Effector memory CD8-positive, alpha-beta T cell (primary cell): Measurements from ENCODE around the gene SLC7A11.

Experiments used
- ATAC-seq: fragments of 150-1000 bp; cut with Tn5 transposase; replicated peaks from 2 replicates; pipeline ENCODE4 v1.10.0; 2021; ENCODE audit warnings: mild to moderate bottlenecking, moderate library complexity
- DNase-seq, 3 experiments: peaks; one replicate each; pipeline ENCODE4 v3.0.0; 2021
- H3K27ac Mint-ChIP-seq, 2 donors: one replicate each; pipeline ENCODE4 v1.8.0; 2022; ENCODE audit warnings: mild to moderate bottlenecking in 2 of 2, mixed read lengths in 2 of 2, moderate library complexity in 2 of 2
- H3K27me3 Mint-ChIP-seq, 2 donors: one replicate each; pipeline ENCODE4 v1.8.0; 2022; ENCODE audit warnings: mixed read lengths in 2 of 2
- H3K36me3 Mint-ChIP-seq: one replicate; pipeline ENCODE4 v1.8.0; 2022; ENCODE audit warnings: mild to moderate bottlenecking, moderate library complexity, mixed read lengths; ENCODE audit not compliant: insufficient read depth
- H3K4me1 Mint-ChIP-seq, 2 donors: one replicate each; pipeline ENCODE4 v1.8.0; 2022; ENCODE audit warnings: low read depth in 2 of 2, mixed read lengths in 2 of 2
- H3K4me3 Mint-ChIP-seq, 2 donors: one replicate each; pipeline ENCODE4 v1.8.0; 2022; ENCODE audit warnings: mild to moderate bottlenecking in 2 of 2, mixed read lengths in 2 of 2, moderate library complexity in 2 of 2
- H3K9me3 Mint-ChIP-seq, 2 donors: one replicate each; pipeline ENCODE4 v1.8.0; 2022; ENCODE audit warnings: mixed read lengths in 2 of 2

Gene SLC7A11

GRCh38 chr4:138188406-138189084 is 53.6 kb downstream of the SLC7A11 start:
- Mint-ChIP-seq H3K36me3 (no peaks in the 10 kb centered on the region), H3K4me3 (no peak overlapping the region), H3K4me1 (no peaks in the 10 kb centered on the region), H3K9me3 (peaks cover 0 to 5% of the 10 kb centered on the region in 2 donors), H3K27ac (no peak overlapping the region), H3K27me3 (no peaks in the 10 kb centered on the region)
- DNase-seq (no peak), ATAC-seq (no peak)

- H3K36me3 Mint-ChIP-seq, result peaks cover 3% of the 10 kb centered on the region
- peaks cover 0 to 4% of the 10 kb centered on the region in 2 donors for H3K9me3 Mint-ChIP-seq
- H3K27me3 Mint-ChIP-seq, result no peaks in the 10 kb centered on the region
- no peaks in the 10 kb centered on the region for H3K4me1 Mint-ChIP-seq
- no peak overlapping the region for H3K27ac Mint-ChIP-seq
- ATAC-seq (no peak), DNase-seq (no peak)
- no peak overlapping the region for H3K4me3 Mint-ChIP-seq
Observed at GRCh38 chr4:138185859-138186645, 56.1 kb downstream of the SLC7A11 start.

- no peak overlapping the region for H3K27ac Mint-ChIP-seq
- peaks cover 0 to 9% of the 10 kb centered on the region in 2 donors for H3K9me3 Mint-ChIP-seq
- no peak for DNase-seq
- no peak overlapping the region for H3K4me3 Mint-ChIP-seq
- H3K36me3 Mint-ChIP-seq, result peaks cover 3% of the 10 kb centered on the region
- no peaks in the 10 kb centered on the region for H3K4me1 Mint-ChIP-seq
- no peaks in the 10 kb centered on the region for H3K27me3 Mint-ChIP-seq
- no peak for ATAC-seq
Observed at GRCh38 chr4:138184886-138185285, 57.3 kb downstream of the SLC7A11 start.

GRCh38 chr4:138182838-138183426 is 59.2 kb downstream of the SLC7A11 start:
- no peak overlapping the region for H3K4me3 Mint-ChIP-seq
- peaks cover 3% of the 10 kb centered on the region for H3K36me3 Mint-ChIP-seq
- DNase-seq (no peak), ATAC-seq (no peak)
- no peak overlapping the region for H3K27ac Mint-ChIP-seq
- peaks cover 0 to 11% of the 10 kb centered on the region in 2 donors for H3K9me3 Mint-ChIP-seq
- H3K27me3 Mint-ChIP-seq, result no peaks in the 10 kb centered on the region
- H3K4me1 Mint-ChIP-seq, result no peaks in the 10 kb centered on the region

GRCh38 chr4:138181287-138181686 is 60.9 kb downstream of the SLC7A11 start:
- H3K9me3 Mint-ChIP-seq, result peaks cover 0 to 13% of the 10 kb centered on the region in 2 donors
- H3K27me3 Mint-ChIP-seq, result no peaks in the 10 kb centered on the region
- no peaks in the 10 kb centered on the region for H3K4me1 Mint-ChIP-seq
- ATAC-seq, result no peak
- no peak overlapping the region for H3K4me3 Mint-ChIP-seq
- no peak for DNase-seq
- no peak overlapping the region for H3K27ac Mint-ChIP-seq
- H3K36me3 Mint-ChIP-seq, result peaks cover 3% of the 10 kb centered on the region

- ATAC-seq (no peak), DNase-seq (no peak)
- Mint-ChIP-seq H3K4me1 (no peaks in the 10 kb centered on the region), H3K27ac (no peak overlapping the region), H3K27me3 (no peaks in the 10 kb centered on the region), H3K9me3 (peaks cover 0 to 12% of the 10 kb centered on the region in 2 donors), H3K36me3 (peaks cover 3% of the 10 kb centered on the region), H3K4me3 (no peak overlapping the region)
Observed at GRCh38 chr4:138178566-138178965, 63.6 kb downstream of the SLC7A11 start.

GRCh38 chr4:138177278-138177968 is 64.7 kb downstream of the SLC7A11 start:
- Mint-ChIP-seq H3K4me1 (no peaks in the 10 kb centered on the region), H3K4me3 (no peak overlapping the region), H3K27ac (no peak overlapping the region), H3K9me3 (peaks cover 0 to 12% of the 10 kb centered on the region in 2 donors), H3K27me3 (no peaks in the 10 kb centered on the region), H3K36me3 (no peaks in the 10 kb centered on the region)
- DNase-seq (no peak), ATAC-seq (no peak)

GRCh38 chr4:138174981-138175794 is 67.0 kb downstream of the SLC7A11 start:
- Mint-ChIP-seq H3K36me3 (no peaks in the 10 kb centered on the region), H3K4me1 (no peaks in the 10 kb centered on the region), H3K4me3 (no peak overlapping the region), H3K9me3 (peaks cover 0 to 8% of the 10 kb centered on the region in 2 donors), H3K27me3 (no peaks in the 10 kb centered on the region), H3K27ac (no peak overlapping the region)
- no peak for DNase-seq
- no peak for ATAC-seq

GRCh38 chr4:138164208-138164607 is 77.9 kb downstream of the SLC7A11 start:
- Mint-ChIP-seq H3K36me3 (no peaks in the 10 kb centered on the region), H3K27ac (no peak overlapping the region), H3K4me1 (no peaks in the 10 kb centered on the region), H3K4me3 (no peak overlapping the region), H3K9me3 (peaks cover 1 to 13% of the 10 kb centered on the region in 2 donors), H3K27me3 (no peaks in the 10 kb centered on the region)
- no peak for DNase-seq
- ATAC-seq, result no peak

- H3K4me1 Mint-ChIP-seq, result no peaks in the 10 kb centered on the region
- H3K27ac Mint-ChIP-seq, result no peak overlapping the region
Observed at GRCh38 chr4:138163171-138163570, 79.0 kb downstream of the SLC7A11 start.

GRCh38 chr4:138162259-138162658 is 79.9 kb downstream of the SLC7A11 start:
- no peak for ATAC-seq
- Mint-ChIP-seq H3K9me3 (peaks cover 1 to 17% of the 10 kb centered on the region in 2 donors), H3K27me3 (no peaks in the 10 kb centered on the region), H3K4me1 (no peaks in the 10 kb centered on the region), H3K36me3 (no peaks in the 10 kb centered on the region), H3K27ac (no peak overlapping the region), H3K4me3 (no peak overlapping the region)
- DNase-seq, result no peak

More at GRCh38 chr4:138163171-138163570, 79.0 kb downstream of the SLC7A11 start:
- Mint-ChIP-seq H3K27me3 (no peaks in the 10 kb centered on the region), H3K36me3 (no peaks in the 10 kb centered on the region), H3K4me3 (no peak overlapping the region), H3K9me3 (peaks cover 1 to 17% of the 10 kb centered on the region in 2 donors)
- no peak for DNase-seq
- ATAC-seq, result no peak

GRCh38 chr4:138161351-138161750 is 80.8 kb downstream of the SLC7A11 start:
- ATAC-seq (no peak), DNase-seq (no peak)
- no peaks in the 10 kb centered on the region for H3K36me3 Mint-ChIP-seq
- no peak overlapping the region for H3K27ac Mint-ChIP-seq
- H3K4me3 Mint-ChIP-seq, result no peak overlapping the region
- H3K4me1 Mint-ChIP-seq, result no peaks in the 10 kb centered on the region
- peaks cover 1 to 17% of the 10 kb centered on the region in 2 donors for H3K9me3 Mint-ChIP-seq
- no peaks in the 10 kb centered on the region for H3K27me3 Mint-ChIP-seq
